Keratinocyte (primary cell): ENCODE results near the gene SCP2. TPM values are rescaled to one million over a fixed set of nuclear protein-coding genes. Genes with fewer than 3 reads are reported as not detected.

ENCODE experiments used
- DNase-seq: peaks from one replicate; pipeline ENCODE4 v3.0.0-alpha.2; 2011; ENCODE audit warnings: low read depth, missing footprints, low spot score
- FAIRE-seq: peaks from 2 replicates; lab custom pipeline; 2011; peaks lifted over from hg19 to GRCh38; lab: Jason Lieb, UNC
- H2AFZ ChIP-seq: 2 replicates; pipeline ENCODE4 v1.6.0; 2012; ENCODE audit warnings: low read length, control low read depth, inconsistent platforms; ENCODE audit not compliant: control insufficient read depth
- H3K27ac ChIP-seq: 2 replicates; pipeline ENCODE4 v1.5.1; 2011; ENCODE audit warnings: low read length; ENCODE audit not compliant: control insufficient read depth, insufficient read depth
- H3K27me3 ChIP-seq: 3 replicates; pipeline ENCODE4 v1.6.0; 2011; ENCODE audit warnings: low read length; ENCODE audit not compliant: control insufficient read depth, insufficient read depth; ENCODE audit errors: extremely low read depth
- H3K36me3 ChIP-seq, 2 experiments: 2 replicates in 1 of 2; 3 replicates in 1 of 2; pipeline ENCODE4 v1.5.1; 2011; ENCODE audit warnings: low read length in 2 of 2, mild to moderate bottlenecking in 1 of 2; ENCODE audit not compliant: control insufficient read depth in 2 of 2, insufficient read depth in 2 of 2; ENCODE audit errors: extremely low read depth in 1 of 2
- H3K4me1 ChIP-seq: 3 replicates; pipeline ENCODE4 v1.5.1; 2011; ENCODE audit warnings: low read length; ENCODE audit not compliant: control insufficient read depth, insufficient read depth; ENCODE audit errors: extremely low read depth
- H3K4me2 ChIP-seq: 3 replicates; pipeline ENCODE4 v1.6.0; 2011; ENCODE audit warnings: low read depth, low read length; ENCODE audit not compliant: control insufficient read depth, insufficient read depth; ENCODE audit errors: extremely low read depth
- H3K4me3 ChIP-seq, 3 experiments: fragments of 200-600 bp in 1 of 3; sonication (generic) in 1 of 3; 2 replicates in 2 of 3; 3 replicates in 1 of 3; pipeline ENCODE4 v1.5.1; 2011 to 2016; ENCODE audit warnings: low read length in 3 of 3, mild to moderate bottlenecking in 3 of 3, control low read depth in 2 of 3, inconsistent platforms in 1 of 3, low read depth in 1 of 3, mixed read lengths in 1 of 3, mixed run types in 1 of 3, moderate library complexity in 1 of 3; ENCODE audit not compliant: control insufficient read depth in 2 of 3, insufficient read depth in 2 of 3; ENCODE audit errors: extremely low read depth in 1 of 3
- H3K79me2 ChIP-seq: 2 replicates; pipeline ENCODE4 v1.6.0; 2012; ENCODE audit warnings: low read length; ENCODE audit not compliant: control insufficient read depth, insufficient read depth
- H3K9ac ChIP-seq: 3 replicates; pipeline ENCODE4 v1.6.0; 2011; ENCODE audit warnings: low read length; ENCODE audit not compliant: control insufficient read depth, insufficient read depth; ENCODE audit errors: extremely low read depth
- H3K9me1 ChIP-seq: 3 replicates; pipeline ENCODE4 v1.6.0; 2011; ENCODE audit warnings: low read length; ENCODE audit not compliant: control insufficient read depth, insufficient read depth; ENCODE audit errors: extremely low read depth
- H3K9me3 ChIP-seq: 2 replicates; pipeline ENCODE4 v1.5.1; 2012; ENCODE audit warnings: low read depth, low read length; ENCODE audit not compliant: control insufficient read depth
- H4K20me1 ChIP-seq: 3 replicates; pipeline ENCODE4 v1.6.0; 2011; ENCODE audit warnings: low read length; ENCODE audit not compliant: control insufficient read depth, insufficient read depth; ENCODE audit errors: extremely low read depth
- CTCF ChIP-seq, 3 experiments: IDR thresholded peaks in 1 of 3; conservative IDR thresholded peaks in 1 of 3; optimal IDR thresholded peaks in 1 of 3; 2 replicates in 2 of 3; 3 replicates in 1 of 3; pipeline versions ENCODE3 to v1.5.1; 2011; ENCODE audit warnings: low read length in 3 of 3, mild to moderate bottlenecking in 3 of 3, moderate library complexity in 2 of 3, control low read depth in 1 of 3, inconsistent platforms in 1 of 3; ENCODE audit not compliant: insufficient read depth in 2 of 3; ENCODE audit errors: extremely low read depth in 1 of 3
- EZH2 ChIP-seq: IDR thresholded peaks from one replicate; pipeline ENCODE4 v1.6.1; 2012; ENCODE audit warnings: inconsistent platforms, mild to moderate bottlenecking, low read length, moderate library complexity
- dilution Hi-C: fragments of 300-500 bp; cut with MboI; formaldehyde crosslinking; loops from one replicate; pipeline ENCODE4 v1.7.0; 2020; ENCODE audit warnings: low sequenced_read_pairs; ENCODE audit not compliant: extremely low pct_ligation_motif_present
- polyA plus RNA-seq, 5 experiments: library from polyadenylated mRNA; depleted of rRNA in 3 of 5; stranded (reverse) in 3 of 5; stranded (forward) in 1 of 5; unstranded in 1 of 5; fragments of >200 nt; gene quantifications; 1 replicate in 1 of 5; 2 replicates in 3 of 5; 3 replicates in 1 of 5; pipeline versions ENCODE4 v1.2.1 to v1.2.3, GENCODE V29; 2011 to 2012; ENCODE audit warnings: missing spikeins in 2 of 5, low read depth in 1 of 5, low replicate concordance in 1 of 5

SCP2 gene
- polyA plus RNA-seq, 1 donor (not counting 4 experiments of a cell fraction or from before 2014, with no cell fraction given) = 116 TPM

- H3K79me2 ChIP-seq = no peaks in the 10 kb centered on the region
- H3K27ac ChIP-seq = no peak overlapping the region
- FAIRE-seq = no peak
- TF ChIP-seq CTCF (optimal IDR thresholded peaks at IDR 0.05 in 1 of 3, IDR thresholded peaks at IDR 0.05 in 1 of 3, conservative IDR thresholded peaks at IDR 0.05 in 1 of 3; ENCODE audit: extremely low read depth in 1 of 3, insufficient read depth in 2 of 3, low read length in 3 of 3) = no peak
- TF ChIP-seq EZH2 = no peak
- DNase-seq = no peak
- H2AFZ ChIP-seq = no peak overlapping the region
- dilution Hi-C loops = no loop called here
- no peak overlapping the region for H3K9ac ChIP-seq
- H3K36me3 ChIP-seq = peaks cover 0 to 3% of the 10 kb centered on the region in 2 experiments
- H3K27me3 ChIP-seq = no peaks in the 10 kb centered on the region
- no peak overlapping the region for H3K4me2 ChIP-seq
- H3K4me1 ChIP-seq = peaks cover 11% of the 10 kb centered on the region
- H3K9me1 ChIP-seq = no peaks in the 10 kb centered on the region
- no peaks in the 10 kb centered on the region for H4K20me1 ChIP-seq
- no peaks in the 10 kb centered on the region for H3K9me3 ChIP-seq
- H3K4me3 ChIP-seq = no peak overlapping the region
Observed at GRCh38 chr1:53043271-53043670, 116.2 kb downstream of the SCP2 start.

GRCh38 chr1:53044926-53045325 is 117.8 kb downstream of the SCP2 start:
- no peak overlapping the region for H3K4me2 ChIP-seq
- H3K4me3 ChIP-seq = no peak overlapping the region
- no peaks in the 10 kb centered on the region for H3K9me1 ChIP-seq
- H3K9ac ChIP-seq = no peak overlapping the region
- TF ChIP-seq CTCF (optimal IDR thresholded peaks at IDR 0.05 in 1 of 3, IDR thresholded peaks at IDR 0.05 in 1 of 3, conservative IDR thresholded peaks at IDR 0.05 in 1 of 3; ENCODE audit: extremely low read depth in 1 of 3, insufficient read depth in 2 of 3, low read length in 3 of 3) (no peak), EZH2 (no peak)
- no peaks in the 10 kb centered on the region for H4K20me1 ChIP-seq
- FAIRE-seq (no peak), DNase-seq (no peak)
- H3K4me1 ChIP-seq = peaks cover 11% of the 10 kb centered on the region
- no peak overlapping the region for H2AFZ ChIP-seq
- dilution Hi-C loops = no loop called here
- H3K27ac ChIP-seq = no peak overlapping the region
- H3K9me3 ChIP-seq = no peaks in the 10 kb centered on the region
- H3K79me2 ChIP-seq = no peaks in the 10 kb centered on the region
- no peaks in the 10 kb centered on the region for H3K27me3 ChIP-seq
- peaks cover 0 to under 1% of the 10 kb centered on the region in 2 experiments for H3K36me3 ChIP-seq
